ENCODE measurements around the gene SH3BP2. TPM values are rescaled to one million over a fixed set of nuclear protein-coding genes. Genes with fewer than 3 reads are reported as not detected.

The SH3BP2 gene
- polyA plus RNA-seq, 1 donor from 2014 or later, result 87.9 TPM

DNA sequence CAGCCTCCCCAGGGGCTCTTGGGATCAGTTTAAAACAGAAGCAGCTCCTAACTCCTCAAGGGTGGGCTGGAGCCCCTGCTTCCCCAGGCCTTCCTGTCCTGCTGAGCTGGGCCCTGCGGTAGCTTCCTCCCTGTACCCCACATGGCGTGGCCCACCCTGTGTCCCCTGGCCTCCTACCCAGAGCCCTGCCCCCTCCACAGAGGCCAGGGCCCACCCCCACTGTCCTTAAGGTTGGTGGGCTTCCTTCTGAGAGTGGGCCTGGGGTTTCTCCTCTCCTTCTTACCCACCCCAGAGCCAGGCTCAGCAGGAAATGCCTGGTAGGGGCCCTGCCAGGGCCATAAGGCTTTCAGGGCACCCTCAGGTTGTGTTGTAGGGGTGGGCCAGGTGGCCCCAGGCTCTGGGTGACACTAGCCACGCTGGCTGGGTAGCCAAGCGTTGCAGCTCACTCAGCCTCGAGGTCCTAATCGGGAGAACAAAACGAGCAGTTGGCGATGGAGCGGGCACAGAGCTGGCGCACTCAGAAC lies 11.6 kb downstream of the SH3BP2 start:
- no peaks in the 10 kb centered on the region for H4K20me1 ChIP-seq (ENCODE audit: insufficient read depth)
- no peak overlapping the region for H2AFZ ChIP-seq (ENCODE audit: low read depth, low read length)
- H3K4me3 ChIP-seq (ENCODE audit: low read length), result no peak overlapping the region
- H3K27ac ChIP-seq (ENCODE audit: low read length), result no peak overlapping the region
- no peaks in the 10 kb centered on the region for H3K9me3 ChIP-seq (ENCODE audit: low read length)
- no peaks in the 10 kb centered on the region for H3F3A ChIP-seq (ENCODE audit: insufficient read depth, low read length, poor library complexity, severe bottlenecking)
- H3K4me2 ChIP-seq (ENCODE audit: low read length), result no peak overlapping the region
- TF ChIP-seq, protein P1, sequence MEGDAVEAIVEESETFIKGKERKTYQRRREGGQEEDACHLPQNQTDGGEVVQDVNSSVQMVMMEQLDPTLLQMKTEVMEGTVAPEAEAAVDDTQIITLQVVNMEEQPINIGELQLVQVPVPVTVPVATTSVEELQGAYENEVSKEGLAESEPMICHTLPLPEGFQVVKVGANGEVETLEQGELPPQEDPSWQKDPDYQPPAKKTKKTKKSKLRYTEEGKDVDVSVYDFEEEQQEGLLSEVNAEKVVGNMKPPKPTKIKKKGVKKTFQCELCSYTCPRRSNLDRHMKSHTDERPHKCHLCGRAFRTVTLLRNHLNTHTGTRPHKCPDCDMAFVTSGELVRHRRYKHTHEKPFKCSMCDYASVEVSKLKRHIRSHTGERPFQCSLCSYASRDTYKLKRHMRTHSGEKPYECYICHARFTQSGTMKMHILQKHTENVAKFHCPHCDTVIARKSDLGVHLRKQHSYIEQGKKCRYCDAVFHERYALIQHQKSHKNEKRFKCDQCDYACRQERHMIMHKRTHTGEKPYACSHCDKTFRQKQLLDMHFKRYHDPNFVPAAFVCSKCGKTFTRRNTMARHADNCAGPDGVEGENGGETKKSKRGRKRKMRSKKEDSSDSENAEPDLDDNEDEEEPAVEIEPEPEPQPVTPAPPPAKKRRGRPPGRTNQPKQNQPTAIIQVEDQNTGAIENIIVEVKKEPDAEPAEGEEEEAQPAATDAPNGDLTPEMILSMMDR (IDR thresholded peaks at IDR 0.05; ENCODE audit: poor library complexity, severe bottlenecking), result no peak
- TF ChIP-seq, protein P2, sequence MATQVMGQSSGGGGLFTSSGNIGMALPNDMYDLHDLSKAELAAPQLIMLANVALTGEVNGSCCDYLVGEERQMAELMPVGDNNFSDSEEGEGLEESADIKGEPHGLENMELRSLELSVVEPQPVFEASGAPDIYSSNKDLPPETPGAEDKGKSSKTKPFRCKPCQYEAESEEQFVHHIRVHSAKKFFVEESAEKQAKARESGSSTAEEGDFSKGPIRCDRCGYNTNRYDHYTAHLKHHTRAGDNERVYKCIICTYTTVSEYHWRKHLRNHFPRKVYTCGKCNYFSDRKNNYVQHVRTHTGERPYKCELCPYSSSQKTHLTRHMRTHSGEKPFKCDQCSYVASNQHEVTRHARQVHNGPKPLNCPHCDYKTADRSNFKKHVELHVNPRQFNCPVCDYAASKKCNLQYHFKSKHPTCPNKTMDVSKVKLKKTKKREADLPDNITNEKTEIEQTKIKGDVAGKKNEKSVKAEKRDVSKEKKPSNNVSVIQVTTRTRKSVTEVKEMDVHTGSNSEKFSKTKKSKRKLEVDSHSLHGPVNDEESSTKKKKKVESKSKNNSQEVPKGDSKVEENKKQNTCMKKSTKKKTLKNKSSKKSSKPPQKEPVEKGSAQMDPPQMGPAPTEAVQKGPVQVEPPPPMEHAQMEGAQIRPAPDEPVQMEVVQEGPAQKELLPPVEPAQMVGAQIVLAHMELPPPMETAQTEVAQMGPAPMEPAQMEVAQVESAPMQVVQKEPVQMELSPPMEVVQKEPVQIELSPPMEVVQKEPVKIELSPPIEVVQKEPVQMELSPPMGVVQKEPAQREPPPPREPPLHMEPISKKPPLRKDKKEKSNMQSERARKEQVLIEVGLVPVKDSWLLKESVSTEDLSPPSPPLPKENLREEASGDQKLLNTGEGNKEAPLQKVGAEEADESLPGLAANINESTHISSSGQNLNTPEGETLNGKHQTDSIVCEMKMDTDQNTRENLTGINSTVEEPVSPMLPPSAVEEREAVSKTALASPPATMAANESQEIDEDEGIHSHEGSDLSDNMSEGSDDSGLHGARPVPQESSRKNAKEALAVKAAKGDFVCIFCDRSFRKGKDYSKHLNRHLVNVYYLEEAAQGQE (IDR thresholded peaks at IDR 0.05; ENCODE audit: borderline replicate concordance), result no peak
- TF ChIP-seq EP300 (conservative IDR thresholded peaks at IDR 0.05; ENCODE audit: poor library complexity, severe bottlenecking), result no peak
- TF ChIP-seq TAF1 (IDR thresholded peaks at IDR 0.05; ENCODE audit: low read depth), result no peak
- no peak for TF ChIP-seq RAD21 (conservative IDR thresholded peaks at IDR 0.05)
- TF ChIP-seq EZH2 (IDR thresholded peaks at IDR 0.05; ENCODE audit: borderline replicate concordance, insufficient read depth, low read length, poor library complexity, severe bottlenecking), result no peak
- TF ChIP-seq POLR2AphosphoS5 (IDR thresholded peaks at IDR 0.05), result no peak
- no peak for TF ChIP-seq MXI1 (conservative IDR thresholded peaks at IDR 0.05; ENCODE audit: poor library complexity, severe bottlenecking)
- no peaks in the 10 kb centered on the region for H3K79me2 ChIP-seq (replicated peaks; ENCODE audit: insufficient read depth, low read length)
- no peak overlapping the region for H3K9ac ChIP-seq (ENCODE audit: low read length)
- H3K36me3 ChIP-seq (ENCODE audit: insufficient read depth, low read length), result no peaks in the 10 kb centered on the region
- H3K27me3 ChIP-seq (ENCODE audit: insufficient read depth, low read depth, low read length), result no peaks in the 10 kb centered on the region
- H3K9me2 ChIP-seq (ENCODE audit: insufficient read depth, low read length), result no peaks in the 10 kb centered on the region

DNA sequence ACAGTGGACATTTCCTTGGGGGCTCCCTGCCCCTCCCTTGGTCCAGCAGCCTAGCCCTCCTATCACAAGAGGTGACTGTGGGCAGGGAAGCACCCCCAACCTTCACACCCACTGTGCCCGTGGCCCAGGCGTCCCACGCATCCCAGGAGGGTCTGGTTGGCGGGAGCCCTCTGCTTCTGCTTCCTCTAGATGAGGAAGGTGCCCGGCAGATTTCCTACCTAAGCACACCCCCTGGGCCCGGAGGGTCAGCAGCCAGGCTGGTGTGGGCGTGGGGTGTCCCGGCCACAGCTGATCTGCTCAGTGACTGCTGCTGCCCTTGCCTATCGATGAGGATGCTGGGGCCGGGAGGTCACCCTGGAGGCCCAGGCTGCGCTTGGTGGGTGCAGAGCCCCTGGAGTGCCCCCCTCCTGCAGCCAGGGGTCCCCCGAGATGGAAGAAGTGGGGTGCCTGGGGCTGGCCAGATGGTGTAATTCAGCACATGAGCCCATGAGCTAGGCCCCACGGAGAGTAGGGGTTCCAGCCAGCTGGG lies 12.2 kb downstream of the SH3BP2 start:
- Histone ChIP-seq H3K9me2 (ENCODE audit: insufficient read depth, low read length) (no peaks in the 10 kb centered on the region), H3K9me3 (ENCODE audit: low read length) (no peaks in the 10 kb centered on the region), H3K27me3 (ENCODE audit: insufficient read depth, low read depth, low read length) (no peaks in the 10 kb centered on the region), H4K20me1 (ENCODE audit: insufficient read depth) (no peaks in the 10 kb centered on the region), H2AFZ (ENCODE audit: low read depth, low read length) (no peak overlapping the region), H3K9ac (ENCODE audit: low read length) (no peak overlapping the region), H3K79me2 (replicated peaks; ENCODE audit: insufficient read depth, low read length) (no peaks in the 10 kb centered on the region), H3F3A (ENCODE audit: insufficient read depth, low read length, poor library complexity, severe bottlenecking) (no peaks in the 10 kb centered on the region), H3K4me2 (ENCODE audit: low read length) (no peak overlapping the region), H3K36me3 (ENCODE audit: insufficient read depth, low read length) (no peaks in the 10 kb centered on the region), H3K27ac (ENCODE audit: low read length) (no peak overlapping the region), H3K4me3 (ENCODE audit: low read length) (no peak overlapping the region)
- TF ChIP-seq RAD21 (conservative IDR thresholded peaks at IDR 0.05) (no peak), EP300 (conservative IDR thresholded peaks at IDR 0.05; ENCODE audit: poor library complexity, severe bottlenecking) (no peak), EZH2 (IDR thresholded peaks at IDR 0.05; ENCODE audit: borderline replicate concordance, insufficient read depth, low read length, poor library complexity, severe bottlenecking) (no peak), SMC3 (conservative IDR thresholded peaks at IDR 0.05; ENCODE audit: poor library complexity) (no peak), POLR2AphosphoS5 (IDR thresholded peaks at IDR 0.05) (no peak), TAF1 (IDR thresholded peaks at IDR 0.05; ENCODE audit: low read depth) (no peak), MXI1 (conservative IDR thresholded peaks at IDR 0.05; ENCODE audit: poor library complexity, severe bottlenecking) (no peak)
- TF ChIP-seq, protein P2 (IDR thresholded peaks at IDR 0.05; ENCODE audit: borderline replicate concordance), result no peak
- TF ChIP-seq, protein P1 (IDR thresholded peaks at IDR 0.05; ENCODE audit: poor library complexity, severe bottlenecking), result no peak

Measured in neural cell (in vitro differentiated cells).